HEK293 (cell line): Measurements from ENCODE around the gene CAMK2D.

ENCODE experiments used
- ZBTB48 ChIP-seq: fragments of 450-650 bp; formaldehyde crosslinking; IDR thresholded peaks from 2 replicates; pipeline ENCODE4 v1.5.1; 2016; ENCODE audit warnings: missing biosample characterization, missing genetic modification characterization
- TF ChIP-seq, protein P1 (sequence below): fragments of 450-650 bp; formaldehyde crosslinking; IDR thresholded peaks from 2 replicates; pipeline ENCODE4 v1.5.1; 2016; ENCODE audit warnings: missing biosample characterization, missing genetic modification characterization

DNA sequence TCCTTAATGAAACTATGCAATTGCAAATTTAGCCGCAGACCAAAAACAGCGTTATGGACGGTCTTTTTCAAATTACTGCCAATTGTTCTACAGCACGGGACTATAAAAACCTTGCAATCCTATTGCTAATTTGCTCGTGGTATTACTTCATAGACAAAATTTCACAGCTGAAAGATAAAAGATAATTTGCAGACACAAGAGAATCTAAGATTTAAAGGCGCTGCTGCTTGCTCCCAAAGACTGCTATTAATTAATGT lies 1.4 kb upstream of the CAMK2D start:
- TF ChIP-seq, protein P1, sequence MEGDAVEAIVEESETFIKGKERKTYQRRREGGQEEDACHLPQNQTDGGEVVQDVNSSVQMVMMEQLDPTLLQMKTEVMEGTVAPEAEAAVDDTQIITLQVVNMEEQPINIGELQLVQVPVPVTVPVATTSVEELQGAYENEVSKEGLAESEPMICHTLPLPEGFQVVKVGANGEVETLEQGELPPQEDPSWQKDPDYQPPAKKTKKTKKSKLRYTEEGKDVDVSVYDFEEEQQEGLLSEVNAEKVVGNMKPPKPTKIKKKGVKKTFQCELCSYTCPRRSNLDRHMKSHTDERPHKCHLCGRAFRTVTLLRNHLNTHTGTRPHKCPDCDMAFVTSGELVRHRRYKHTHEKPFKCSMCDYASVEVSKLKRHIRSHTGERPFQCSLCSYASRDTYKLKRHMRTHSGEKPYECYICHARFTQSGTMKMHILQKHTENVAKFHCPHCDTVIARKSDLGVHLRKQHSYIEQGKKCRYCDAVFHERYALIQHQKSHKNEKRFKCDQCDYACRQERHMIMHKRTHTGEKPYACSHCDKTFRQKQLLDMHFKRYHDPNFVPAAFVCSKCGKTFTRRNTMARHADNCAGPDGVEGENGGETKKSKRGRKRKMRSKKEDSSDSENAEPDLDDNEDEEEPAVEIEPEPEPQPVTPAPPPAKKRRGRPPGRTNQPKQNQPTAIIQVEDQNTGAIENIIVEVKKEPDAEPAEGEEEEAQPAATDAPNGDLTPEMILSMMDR (tag by site-specific recombination) = no peak
- TF ChIP-seq ZBTB48 (tag by site-specific recombination) = no peak
